Neural progenitor cell (in vitro differentiated cells): ENCODE results near the gene DNER. TPM values are rescaled to one million over a fixed set of nuclear protein-coding genes. Genes with fewer than 3 reads are reported as not detected.
"Not testable (repeated sequence)": the region's sequence is repeated elsewhere in the genome, so short reads cannot be mapped to it uniquely, and the experiment has no call there.

Experiments
- DNase-seq: peaks from one replicate; pipeline ENCODE4 v3.0.0-alpha.2; 2016; ENCODE audit warnings: low spot score
- H2AFZ ChIP-seq: fragments of 200-600 bp; sonication (generic); replicated peaks from 2 replicates; pipeline ENCODE4 v1.6.1; 2016; ENCODE audit warnings: antibody characterized with exemption
- H3F3A ChIP-seq: fragments of 200-600 bp; sonication (generic); 2 replicates; pipeline ENCODE4 v1.6.1; 2016; ENCODE audit warnings: antibody characterized with exemption, low read depth
- H3K27ac ChIP-seq: fragments of 200-600 bp; sonication (generic); 2 replicates; pipeline ENCODE4 v1.5.1; 2016; ENCODE audit warnings: mild to moderate bottlenecking
- H3K27me3 ChIP-seq: fragments of 200-600 bp; sonication (generic); 2 replicates; pipeline ENCODE4 v1.6.1; 2016; ENCODE audit warnings: mild to moderate bottlenecking, moderate library complexity
- H3K36me3 ChIP-seq: fragments of 200-600 bp; sonication (generic); 2 replicates; pipeline ENCODE4 v1.5.1; 2016
- H3K4me1 ChIP-seq: fragments of 200-600 bp; sonication (generic); 2 replicates; pipeline ENCODE4 v1.6.1; 2016; ENCODE audit warnings: mixed run types
- H3K4me2 ChIP-seq: fragments of 200-600 bp; sonication (generic); 2 replicates; pipeline ENCODE4 v1.6.1; 2016
- H3K4me3 ChIP-seq: fragments of 200-600 bp; sonication (generic); 2 replicates; pipeline ENCODE4 v1.5.1; 2016
- H3K79me2 ChIP-seq: fragments of 200-600 bp; sonication (generic); 2 replicates; pipeline ENCODE4 v1.6.1; 2016; ENCODE audit warnings: low read depth
- H3K9ac ChIP-seq: fragments of 200-600 bp; sonication (generic); 2 replicates; pipeline ENCODE4 v1.6.1; 2016
- H3K9me3 ChIP-seq: fragments of 200-600 bp; sonication (generic); 2 replicates; pipeline ENCODE4 v1.5.1; 2016; ENCODE audit warnings: low read depth
- H4K20me1 ChIP-seq: fragments of 200-600 bp; sonication (generic); 2 replicates; pipeline ENCODE4 v1.6.1; 2016; ENCODE audit warnings: low read depth
- H3K27ac Mint-ChIP-seq: 3 replicates; pipeline ENCODE4 v1.8.0; 2021; ENCODE audit warnings: mixed read lengths
- H3K27me3 Mint-ChIP-seq: 2 replicates; pipeline ENCODE4 v1.8.0; 2022; ENCODE audit warnings: low read depth, mild to moderate bottlenecking, inconsistent platforms, moderate library complexity, mixed read lengths; ENCODE audit not compliant: insufficient read depth
- H3K36me3 Mint-ChIP-seq: 3 replicates; pipeline ENCODE4 v1.8.0; 2021; ENCODE audit warnings: mixed read lengths
- H3K4me1 Mint-ChIP-seq: 3 replicates; pipeline ENCODE4 v1.8.0; 2021; ENCODE audit warnings: mixed read lengths
- H3K4me3 Mint-ChIP-seq: 3 replicates; pipeline ENCODE4 v1.8.0; 2021; ENCODE audit warnings: mild to moderate bottlenecking, moderate library complexity, mixed read lengths
- H3K9me3 Mint-ChIP-seq: 3 replicates; pipeline ENCODE4 v1.8.0; 2020; ENCODE audit warnings: mixed read lengths
- CTCF ChIP-seq: fragments of 200-600 bp; sonication (generic); IDR thresholded peaks from 2 replicates; pipeline ENCODE4 v1.5.1; 2017; ENCODE audit warnings: antibody characterized with exemption, mild to moderate bottlenecking
- EZH2 ChIP-seq: fragments of 200-600 bp; sonication (generic); IDR thresholded peaks from 2 replicates; pipeline ENCODE4 v1.6.1; 2017; ENCODE audit warnings: antibody characterized with exemption, mild to moderate bottlenecking, moderate library complexity
- EZH2phosphoT487 ChIP-seq: fragments of 200-600 bp; sonication (generic); IDR thresholded peaks from 2 replicates; pipeline ENCODE4 v1.6.1; 2017; ENCODE audit warnings: antibody characterized with exemption
- total RNA-seq: library from RNA; depleted of rRNA; stranded (reverse); fragments of >200 nt; gene quantifications from 2 replicates; pipeline ENCODE4 v1.2.3, GENCODE V29; 2015; ENCODE audit warnings: low replicate concordance

The DNER gene
- total RNA-seq, 1 donor from 2014 or later = 0.97 TPM

- Mint-ChIP-seq H3K4me1 (peaks cover 48% of the 10 kb centered on the region), H3K27ac (peak overlapping the region; percentile 86), H3K4me3 (no peak overlapping the region), H3K36me3 (peaks cover 5% of the 10 kb centered on the region), H3K9me3 (peaks cover 13% of the 10 kb centered on the region), H3K27me3 (peaks cover 4% of the 10 kb centered on the region)
- H3K27ac ChIP-seq = no peak overlapping the region
- DNase-seq = no peak
- no peaks in the 10 kb centered on the region for H3F3A ChIP-seq
- no peaks in the 10 kb centered on the region for H3K9me3 ChIP-seq
- H3K4me2 ChIP-seq = no peak overlapping the region
- no peak overlapping the region for H3K9ac ChIP-seq
- no peaks in the 10 kb centered on the region for H4K20me1 ChIP-seq
- no peaks in the 10 kb centered on the region for H3K27me3 ChIP-seq
- H3K4me3 ChIP-seq = no peak overlapping the region
- H3K79me2 ChIP-seq = no peaks in the 10 kb centered on the region
- H2AFZ ChIP-seq = no peak overlapping the region
- TF ChIP-seq EZH2 (no peak), EZH2phosphoT487 (no peak), CTCF (no peak)
- H3K36me3 ChIP-seq = no peaks in the 10 kb centered on the region
- peaks cover 3% of the 10 kb centered on the region for H3K4me1 ChIP-seq
These were observed 18.4 kb downstream of the DNER start for GRCh38 chr2:229695961-229696360.

- not testable (repeated sequence) for DNase-seq, H3K36me3 ChIP-seq, H3K4me2 ChIP-seq, H3K4me3 Mint-ChIP-seq, H3K27me3 Mint-ChIP-seq, H3K9ac ChIP-seq, H3F3A ChIP-seq, H3K36me3 Mint-ChIP-seq, H3K27ac ChIP-seq, H3K27ac Mint-ChIP-seq, H3K4me1 ChIP-seq, H4K20me1 ChIP-seq, H3K27me3 ChIP-seq, H3K4me3 ChIP-seq, H3K79me2 ChIP-seq, H2AFZ ChIP-seq, H3K9me3 ChIP-seq
- H3K9me3 Mint-ChIP-seq = peaks cover 16% of the 10 kb centered on the region
- peaks cover 44% of the 10 kb centered on the region for H3K4me1 Mint-ChIP-seq
These were observed 20.5 kb downstream of the DNER start for GRCh38 chr2:229693845-229694244.

GRCh38 chr2:229691631-229692030, 22.7 kb downstream of the DNER start:
- H3F3A ChIP-seq = no peaks in the 10 kb centered on the region
- TF ChIP-seq EZH2 (no peak), CTCF (no peak), EZH2phosphoT487 (no peak)
- Mint-ChIP-seq H3K27me3 (peaks cover 1% of the 10 kb centered on the region), H3K4me1 (peaks cover 24% of the 10 kb centered on the region), H3K9me3 (peaks cover 20% of the 10 kb centered on the region), H3K4me3 (no peak overlapping the region), H3K36me3 (peaks cover 5% of the 10 kb centered on the region), H3K27ac (no peak overlapping the region)
- H3K9ac ChIP-seq = no peak overlapping the region
- H2AFZ ChIP-seq = no peak overlapping the region
- H3K27ac ChIP-seq = no peak overlapping the region
- no peaks in the 10 kb centered on the region for H4K20me1 ChIP-seq
- no peaks in the 10 kb centered on the region for H3K9me3 ChIP-seq
- peaks cover 3% of the 10 kb centered on the region for H3K4me1 ChIP-seq
- no peak overlapping the region for H3K4me2 ChIP-seq
- H3K79me2 ChIP-seq = no peaks in the 10 kb centered on the region
- H3K36me3 ChIP-seq = no peaks in the 10 kb centered on the region
- H3K27me3 ChIP-seq = no peaks in the 10 kb centered on the region
- no peak overlapping the region for H3K4me3 ChIP-seq
- no peak for DNase-seq

GRCh38 chr2:229689307-229689839, 25.0 kb downstream of the DNER start:
- Mint-ChIP-seq H3K27me3 (no peaks in the 10 kb centered on the region), H3K36me3 (peaks cover 3% of the 10 kb centered on the region), H3K9me3 (peaks cover 14% of the 10 kb centered on the region), H3K27ac (no peak overlapping the region), H3K4me3 (no peak overlapping the region), H3K4me1 (peaks cover 13% of the 10 kb centered on the region)
- Histone ChIP-seq H4K20me1 (no peaks in the 10 kb centered on the region), H3K9me3 (no peaks in the 10 kb centered on the region), H3K36me3 (no peaks in the 10 kb centered on the region), H3K27ac (no peak overlapping the region), H3K4me2 (no peak overlapping the region), H3F3A (no peaks in the 10 kb centered on the region), H3K27me3 (no peaks in the 10 kb centered on the region), H3K9ac (no peak overlapping the region), H3K79me2 (no peaks in the 10 kb centered on the region), H2AFZ (no peak overlapping the region), H3K4me1 (no peaks in the 10 kb centered on the region), H3K4me3 (no peak overlapping the region)
- DNase-seq = no peak
- TF ChIP-seq EZH2 (no peak), EZH2phosphoT487 (no peak), CTCF (no peak)
